Measurements from ENCODE around the gene RBMY1B. TPM values are rescaled to one million over a fixed set of nuclear protein-coding genes. Genes with fewer than 3 reads are reported as not detected.
"Not testable (repeated sequence)": the region's sequence is repeated elsewhere in the genome, so short reads cannot be mapped to it uniquely, and the experiment has no call there.

The RBMY1B gene
- total RNA-seq, result not detected
- long read RNA-seq, result 0 reads

DNA sequence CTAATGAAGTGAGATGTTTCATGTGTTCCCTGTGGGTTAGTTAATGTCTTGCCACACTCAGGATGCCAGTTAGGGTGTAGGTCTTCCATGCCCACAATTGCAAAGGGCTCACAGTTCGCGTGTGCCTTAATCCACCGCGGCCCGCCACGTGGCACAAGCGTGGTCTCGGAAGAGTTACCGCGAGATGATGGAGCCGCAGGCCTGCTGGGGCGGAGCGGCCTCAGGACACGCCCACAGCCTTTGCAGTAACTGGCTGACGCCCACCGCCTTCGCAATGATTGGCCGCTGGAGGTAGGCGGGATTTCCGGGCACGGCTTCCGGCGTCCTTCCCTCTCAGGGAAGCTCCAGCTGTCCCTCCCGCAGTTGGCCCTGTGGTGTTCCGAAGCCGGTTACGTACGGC lies at the start of gene RBMY1B:
Gene RBMY1B (plus strand): TSS at position 301 of the 400 bp plus-strand sequence. CDS start 2,013 bp downstream, outside the sequence.
- intact Hi-C loops (cut with DNase I); DNase-seq; ATAC-seq: not testable (repeated sequence)

DNA sequence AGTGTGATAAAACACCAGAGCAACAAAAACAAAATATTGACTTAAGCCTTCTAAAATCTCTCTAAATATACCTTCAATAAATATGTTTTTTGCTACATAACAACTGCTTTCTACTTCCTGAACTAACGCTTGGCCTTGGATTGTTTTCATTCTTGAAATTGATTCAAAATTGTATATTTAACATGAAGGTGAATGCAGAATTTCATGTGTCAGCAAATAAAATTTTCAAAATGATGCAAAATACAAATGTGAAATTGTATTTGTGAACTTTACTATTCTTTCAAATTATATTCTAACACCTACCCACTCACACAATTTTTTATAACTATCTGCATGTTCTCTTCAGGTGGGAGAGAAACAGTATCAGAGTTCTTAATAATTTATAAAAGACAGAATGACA lies 48.2 kb upstream of the RBMY1B start:
- ATAC-seq; intact Hi-C loops (cut with DNase I); DNase-seq: not testable (repeated sequence)

DNA sequence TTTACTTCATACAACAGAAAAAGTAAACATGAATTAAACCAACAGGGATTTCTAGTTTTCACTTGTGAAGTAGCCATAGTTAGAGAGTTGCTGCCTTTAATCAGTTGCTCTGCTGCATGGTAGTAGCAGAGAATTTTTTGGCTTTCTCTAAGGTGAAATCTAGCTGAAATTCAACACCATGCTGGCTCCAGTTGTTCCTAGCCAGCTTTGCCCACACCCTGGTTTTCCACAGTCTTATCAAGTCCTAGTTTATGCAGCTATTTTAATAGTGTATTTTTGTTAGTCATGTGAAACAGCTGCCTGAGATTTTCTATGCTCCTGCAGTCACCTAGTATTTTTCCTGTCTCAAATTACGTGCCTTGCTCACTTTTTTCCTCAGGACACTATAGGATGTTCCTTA lies 28.2 kb upstream of the RBMY1B start:
- DNase-seq (no peak), ATAC-seq (peak in 1 of 2 donors; percentile 68)
- intact Hi-C loops (cut with DNase I), result no loop called here

DNA sequence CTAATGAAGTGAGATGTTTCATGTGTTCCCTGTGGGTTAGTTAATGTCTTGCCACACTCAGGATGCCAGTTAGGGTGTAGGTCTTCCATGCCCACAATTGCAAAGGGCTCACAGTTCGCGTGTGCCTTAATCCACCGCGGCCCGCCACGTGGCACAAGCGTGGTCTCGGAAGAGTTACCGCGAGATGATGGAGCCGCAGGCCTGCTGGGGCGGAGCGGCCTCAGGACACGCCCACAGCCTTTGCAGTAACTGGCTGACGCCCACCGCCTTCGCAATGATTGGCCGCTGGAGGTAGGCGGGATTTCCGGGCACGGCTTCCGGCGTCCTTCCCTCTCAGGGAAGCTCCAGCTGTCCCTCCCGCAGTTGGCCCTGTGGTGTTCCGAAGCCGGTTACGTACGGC lies 23.4 kb downstream of the RBMY1B start, which contains the start of gene RBMY1A1:
Gene RBMY1A1 (plus strand): TSS at position 301 of the 400 bp plus-strand sequence. CDS start 2,013 bp downstream, outside the sequence.
- ATAC-seq; intact Hi-C loops (cut with DNase I): not testable (repeated sequence)

DNA sequence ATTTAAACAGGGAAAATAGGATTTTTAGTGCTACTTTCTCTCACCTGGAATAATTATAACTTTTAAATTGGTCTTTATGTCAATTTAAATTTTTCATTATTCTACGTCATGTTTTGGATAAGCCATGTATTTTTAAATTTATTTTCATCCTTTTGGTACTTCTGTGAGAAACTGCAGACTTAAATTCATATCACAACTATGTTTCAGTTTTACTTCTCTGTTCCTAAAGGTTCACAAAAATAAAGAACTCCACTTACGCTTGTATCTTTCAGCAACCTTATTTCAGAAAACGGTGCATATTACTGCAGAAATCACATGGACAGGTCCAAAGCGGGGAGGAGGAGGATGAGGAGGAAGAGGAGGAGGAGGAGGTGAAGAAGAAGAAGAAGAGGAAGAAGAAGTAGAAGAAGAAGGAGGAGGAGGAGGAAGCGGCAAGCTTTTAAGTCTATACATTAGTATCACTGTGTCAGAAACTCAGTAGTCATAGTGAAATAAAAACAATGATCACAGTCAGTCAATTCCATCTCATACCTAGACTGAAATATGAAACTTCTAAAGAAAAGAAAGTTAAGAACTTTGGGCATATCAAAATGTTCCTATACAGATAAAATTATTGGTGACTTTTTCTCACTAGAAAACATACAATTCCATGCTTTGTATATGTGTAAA lies 48.3 kb downstream of the RBMY1B start:
- intact Hi-C loops (cut with DNase I); DNase-seq; ATAC-seq: not testable (repeated sequence)

More for the DNA sequence above, 23.4 kb downstream of the RBMY1B start, which contains the start of gene RBMY1A1:
- not testable (repeated sequence) for DNase-seq

Other genes with a start within 250 kb of the RBMY1B start
- not detected for gene RBMY1A1, start 23.5 kb downstream of the RBMY1B start, total RNA-seq